ENCODE data around the gene GREM2.

GREM2 gene

DNA sequence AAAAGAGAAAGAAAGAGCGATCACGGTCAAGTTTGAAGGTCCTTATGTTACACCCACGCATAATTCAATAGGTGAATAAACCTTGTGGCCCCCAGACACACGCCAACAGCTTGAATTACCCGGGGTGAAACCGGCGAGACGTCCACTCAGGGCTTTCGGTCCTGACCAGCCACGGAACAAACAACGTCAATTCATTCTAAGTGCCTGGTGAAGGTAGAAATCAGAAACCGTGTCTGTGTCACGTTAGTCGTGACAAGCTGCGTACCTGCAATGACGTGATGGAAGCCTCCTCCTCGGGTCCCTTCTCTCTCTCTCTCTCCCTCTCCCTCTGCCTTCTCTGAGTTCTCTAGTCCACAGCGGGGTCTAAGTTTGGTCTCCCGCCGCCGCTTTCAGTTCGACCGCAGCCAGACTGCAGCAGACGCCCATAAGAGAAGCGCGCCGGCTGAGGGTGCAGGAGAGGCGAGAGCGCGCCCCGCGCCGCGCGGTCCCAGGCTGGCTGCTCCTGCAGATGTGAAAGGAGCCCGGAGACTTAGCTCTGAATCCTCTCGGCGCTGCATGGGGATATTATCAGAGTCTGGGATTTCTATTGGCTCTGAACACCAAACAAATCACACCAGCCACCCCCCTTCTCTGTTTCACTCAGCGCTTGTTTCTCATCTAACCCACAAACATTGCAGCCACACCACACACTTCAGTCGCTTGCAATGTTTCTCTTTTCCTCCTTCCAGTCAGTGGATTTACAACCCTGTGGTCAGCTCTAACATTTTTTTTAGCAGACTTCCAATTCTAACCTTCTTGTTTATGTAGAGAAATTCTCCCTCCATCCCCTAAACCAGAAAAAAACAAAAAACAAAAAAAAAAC, at the start of gene GREM2:
Gene GREM2, minus strand, starts transcription at position 537 of the 862 bp plus-strand sequence. CDS start 118,680 bp downstream, outside the sequence.
- H3K9me3 Mint-ChIP-seq: no peaks in the 10 kb centered on the region
- peaks cover 32% of the 10 kb centered on the region for H3K4me1 Mint-ChIP-seq (ENCODE audit: low read depth)
- H3K4me3 Mint-ChIP-seq: peak within 1 kb of the TSS; percentile 86

DNA sequence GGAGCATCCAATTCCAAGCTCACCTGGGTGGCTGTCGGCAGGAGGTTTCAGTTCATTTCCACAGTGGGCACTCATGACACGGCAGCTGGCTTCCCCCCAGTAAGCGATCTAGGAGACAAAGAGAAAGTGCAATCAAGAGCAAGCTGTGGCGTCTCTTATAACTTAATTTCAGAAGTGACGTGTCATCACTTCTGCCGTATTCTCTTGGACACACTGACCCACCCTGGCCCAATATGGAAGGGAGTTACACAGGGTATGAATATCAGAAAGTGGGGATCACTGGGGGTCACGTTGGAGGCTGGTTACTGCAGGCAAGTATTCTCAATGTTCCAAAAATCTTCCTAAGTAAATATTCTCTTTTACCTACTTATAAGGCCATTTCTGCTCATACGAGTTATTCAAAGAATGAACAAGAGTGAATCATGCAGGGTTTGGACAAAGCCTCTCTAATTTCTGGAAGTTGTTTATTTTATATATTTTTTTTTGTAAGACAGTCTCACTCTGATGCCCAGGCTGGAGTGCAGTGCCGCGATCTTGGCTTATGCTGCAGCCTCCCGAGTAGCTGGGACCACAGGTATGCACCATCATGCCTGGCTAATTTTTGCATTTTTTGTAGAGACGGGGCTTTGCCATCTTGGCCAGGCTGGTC, 46.5 kb upstream of the GREM2 start:
- no peak for DNase-seq
- Mint-ChIP-seq H3K27me3 (no peaks in the 10 kb centered on the region), H3K27ac (no peak overlapping the region), H3K4me1 (ENCODE audit: low read depth) (no peaks in the 10 kb centered on the region), H3K9me3 (peaks cover 4% of the 10 kb centered on the region), H3K36me3 (ENCODE audit: low read depth) (no peaks in the 10 kb centered on the region), H3K4me3 (no peak overlapping the region)

More for the DNA sequence above, at the start of gene GREM2:
- peak; percentile 49 for DNase-seq
- peaks cover 52% of the 10 kb centered on the region for H3K27me3 Mint-ChIP-seq
- peak within 1 kb of the TSS; percentile 51 for H3K27ac Mint-ChIP-seq
- peaks cover 2% of the 10 kb centered on the region for H3K36me3 Mint-ChIP-seq (ENCODE audit: low read depth)

DNA sequence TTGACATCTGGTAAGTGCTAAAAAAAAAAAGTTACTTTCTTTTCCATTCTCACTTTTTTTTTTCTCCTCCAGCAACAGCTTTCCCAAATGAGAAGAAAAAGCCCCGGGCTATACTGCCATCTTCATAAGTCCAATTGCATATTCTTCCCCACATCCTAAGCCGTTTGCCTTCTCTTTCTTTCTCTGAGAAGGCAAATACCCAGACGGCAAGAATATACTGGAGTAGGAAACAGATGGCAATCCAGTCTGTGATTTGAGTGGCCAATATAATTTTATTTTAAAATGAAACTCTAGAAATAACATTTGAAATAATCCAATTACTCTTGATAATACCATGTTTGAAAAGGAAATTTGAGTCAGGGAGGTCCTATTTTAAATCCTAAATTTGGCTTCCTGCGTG, 44.6 kb upstream of the GREM2 start:
- Mint-ChIP-seq H3K27ac (no peak overlapping the region), H3K27me3 (no peaks in the 10 kb centered on the region), H3K9me3 (peaks cover 4% of the 10 kb centered on the region), H3K36me3 (ENCODE audit: low read depth) (no peaks in the 10 kb centered on the region), H3K4me1 (ENCODE audit: low read depth) (no peaks in the 10 kb centered on the region), H3K4me3 (no peak overlapping the region)
- no peak for DNase-seq

DNA sequence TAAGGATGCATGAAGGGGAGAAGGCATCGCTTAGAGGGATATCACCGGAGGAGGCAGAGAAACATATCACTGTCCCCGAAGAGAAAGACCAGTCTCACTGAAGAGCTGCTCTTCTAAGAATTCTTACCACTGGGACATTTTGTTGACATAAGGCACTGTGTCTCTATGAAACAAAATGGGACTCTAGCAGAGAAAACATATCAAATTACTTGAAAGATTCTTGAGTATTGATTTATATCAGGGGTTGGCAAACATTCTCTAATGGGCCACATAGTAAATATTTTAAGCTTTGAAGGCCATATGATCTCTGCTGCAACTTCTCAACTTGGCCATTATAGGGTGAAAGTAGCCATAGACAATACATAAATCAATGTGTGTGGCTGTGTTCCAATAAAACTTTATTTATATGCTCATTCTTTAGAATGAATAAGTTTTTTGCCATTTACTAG, 41.0 kb upstream of the GREM2 start:
- no peak overlapping the region for H3K4me3 Mint-ChIP-seq
- H3K4me1 Mint-ChIP-seq (ENCODE audit: low read depth): no peaks in the 10 kb centered on the region
- DNase-seq: no peak
- H3K27me3 Mint-ChIP-seq: no peaks in the 10 kb centered on the region
- H3K36me3 Mint-ChIP-seq (ENCODE audit: low read depth): no peaks in the 10 kb centered on the region
- H3K27ac Mint-ChIP-seq: no peak overlapping the region
- H3K9me3 Mint-ChIP-seq: no peaks in the 10 kb centered on the region

DNA sequence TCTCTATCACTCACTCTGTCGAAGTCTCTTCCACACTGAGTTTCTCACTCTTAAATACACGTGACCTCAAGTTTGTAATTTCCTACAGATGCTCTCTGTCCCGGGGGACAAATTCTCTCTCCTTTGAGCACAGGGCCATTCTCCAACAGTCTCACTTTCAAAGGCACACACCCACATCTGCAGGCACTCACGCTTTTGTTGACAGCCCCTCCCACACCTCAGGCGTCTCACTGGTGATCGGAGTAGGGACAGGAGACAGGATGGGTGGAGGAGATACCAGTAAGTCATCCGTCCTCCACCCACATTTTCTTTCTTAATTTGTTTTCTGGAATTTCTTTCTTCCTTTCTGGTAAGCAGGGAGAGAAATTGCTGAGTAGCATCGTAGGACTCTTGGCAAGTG, 40.6 kb upstream of the GREM2 start:
- H3K4me1 Mint-ChIP-seq (ENCODE audit: low read depth): no peaks in the 10 kb centered on the region
- H3K4me3 Mint-ChIP-seq: no peak overlapping the region
- H3K9me3 Mint-ChIP-seq: no peaks in the 10 kb centered on the region
- H3K27me3 Mint-ChIP-seq: no peaks in the 10 kb centered on the region
- no peaks in the 10 kb centered on the region for H3K36me3 Mint-ChIP-seq (ENCODE audit: low read depth)
- no peak overlapping the region for H3K27ac Mint-ChIP-seq
- DNase-seq: no peak

DNA sequence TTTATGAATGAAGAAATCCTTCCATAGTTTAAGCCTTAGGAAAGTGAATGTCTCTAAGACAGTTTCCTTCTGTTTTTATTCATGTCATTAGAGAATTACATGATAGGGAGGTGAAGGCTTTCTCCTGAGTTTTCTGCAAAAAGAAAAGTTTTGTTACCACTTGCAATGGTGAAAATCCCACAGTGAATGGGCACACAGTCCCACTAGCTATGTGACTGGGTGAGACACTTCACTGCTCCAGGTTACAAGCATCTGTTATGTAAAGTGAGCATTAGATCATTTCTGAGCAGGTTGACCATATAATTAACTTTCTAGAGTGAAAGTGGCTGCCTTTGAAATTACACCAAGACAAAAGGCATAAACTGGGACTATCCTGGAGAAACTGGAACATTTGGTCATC, 38.9 kb upstream of the GREM2 start:
- no peak for DNase-seq
- Mint-ChIP-seq H3K4me3 (no peak overlapping the region), H3K9me3 (no peaks in the 10 kb centered on the region), H3K27me3 (no peaks in the 10 kb centered on the region), H3K36me3 (ENCODE audit: low read depth) (no peaks in the 10 kb centered on the region), H3K27ac (no peak overlapping the region), H3K4me1 (ENCODE audit: low read depth) (no peaks in the 10 kb centered on the region)

DNA sequence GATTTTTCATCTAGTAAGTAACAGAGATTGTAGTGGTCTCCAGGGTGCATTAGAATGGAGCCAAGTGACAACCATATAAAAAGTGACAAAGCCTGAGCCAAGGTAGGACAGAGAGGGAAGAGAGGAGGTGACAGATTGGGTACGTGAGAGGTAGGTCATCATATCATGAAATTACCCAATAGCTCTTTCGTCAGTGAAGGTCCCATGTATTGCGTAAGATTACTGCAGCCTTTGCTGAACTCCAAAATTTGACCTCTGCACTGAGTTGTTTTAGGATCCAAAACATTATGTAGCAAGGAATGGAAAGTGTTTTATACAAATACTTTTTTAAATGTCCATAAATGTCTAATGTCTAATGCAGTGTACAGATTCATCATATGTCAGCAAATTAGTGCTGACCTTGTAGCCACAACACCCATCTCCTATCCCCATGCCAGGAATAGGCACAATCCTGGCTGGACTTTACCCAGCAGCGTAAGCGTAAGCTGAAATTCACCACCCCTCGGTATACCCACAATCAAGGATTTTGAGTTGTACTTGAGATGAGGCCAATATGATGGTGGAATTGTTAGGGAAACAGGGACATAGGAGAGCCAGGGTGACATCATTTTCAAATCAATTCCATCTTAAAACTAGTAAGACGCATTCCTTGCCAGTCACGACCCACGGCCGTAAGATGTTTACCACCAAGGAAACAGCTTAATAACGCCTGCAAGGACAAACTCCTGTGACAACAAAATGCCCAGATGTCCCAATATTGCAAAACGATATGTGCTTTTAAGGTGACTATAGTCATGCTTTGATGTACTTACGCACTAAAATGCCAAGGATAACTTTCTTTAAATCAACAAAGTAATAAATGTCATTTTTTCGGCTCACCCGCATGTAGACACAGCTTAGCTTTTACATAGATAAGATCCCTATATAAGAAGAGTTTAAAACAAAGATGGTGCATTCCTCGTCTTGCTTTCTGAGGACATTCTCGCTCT, 38.1 kb upstream of the GREM2 start:
- no peak overlapping the region for H3K27ac Mint-ChIP-seq

DNA sequence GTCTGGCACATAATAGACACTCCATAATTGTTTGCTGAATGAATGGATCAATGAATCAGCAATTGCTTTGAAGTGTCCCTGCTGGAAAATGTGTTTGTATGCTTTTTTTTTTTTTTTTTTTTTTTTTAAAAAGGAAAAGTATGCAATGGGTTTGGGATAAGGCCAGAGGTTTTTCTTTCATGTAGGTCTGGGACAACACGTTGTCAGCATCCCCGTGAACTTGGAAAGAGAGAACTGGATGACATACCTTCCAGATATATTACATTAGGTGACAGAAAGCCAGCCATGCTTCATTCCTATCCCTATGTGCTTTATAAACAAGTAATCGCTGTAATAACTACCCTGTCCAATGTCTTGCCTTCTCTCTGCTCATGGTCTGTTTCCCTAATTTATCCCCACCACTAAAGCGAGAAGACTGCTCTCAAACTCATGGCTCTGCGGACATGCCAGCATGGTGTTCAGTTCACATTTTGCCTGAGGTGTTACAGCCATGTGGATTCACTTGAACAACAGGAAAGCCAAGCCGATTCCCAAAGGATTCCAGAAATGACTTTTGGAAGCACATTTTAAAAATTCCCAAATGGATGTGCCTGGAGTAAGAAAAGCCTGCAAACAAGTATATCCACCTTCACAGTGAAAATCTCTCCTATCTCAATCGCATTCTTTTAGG, 34.8 kb upstream of the GREM2 start:
- no peak for DNase-seq
- no peaks in the 10 kb centered on the region for H3K36me3 Mint-ChIP-seq (ENCODE audit: low read depth)
- no peak overlapping the region for H3K27ac Mint-ChIP-seq
- no peaks in the 10 kb centered on the region for H3K4me1 Mint-ChIP-seq (ENCODE audit: low read depth)
- no peaks in the 10 kb centered on the region for H3K9me3 Mint-ChIP-seq
- no peaks in the 10 kb centered on the region for H3K27me3 Mint-ChIP-seq
- H3K4me3 Mint-ChIP-seq: no peak overlapping the region

More for the DNA sequence above, 38.1 kb upstream of the GREM2 start:
- H3K9me3 Mint-ChIP-seq: no peaks in the 10 kb centered on the region
- no peaks in the 10 kb centered on the region for H3K27me3 Mint-ChIP-seq
- H3K4me1 Mint-ChIP-seq (ENCODE audit: low read depth): no peaks in the 10 kb centered on the region
- no peaks in the 10 kb centered on the region for H3K36me3 Mint-ChIP-seq (ENCODE audit: low read depth)
- H3K4me3 Mint-ChIP-seq: no peak overlapping the region
- DNase-seq: no peak

DNA sequence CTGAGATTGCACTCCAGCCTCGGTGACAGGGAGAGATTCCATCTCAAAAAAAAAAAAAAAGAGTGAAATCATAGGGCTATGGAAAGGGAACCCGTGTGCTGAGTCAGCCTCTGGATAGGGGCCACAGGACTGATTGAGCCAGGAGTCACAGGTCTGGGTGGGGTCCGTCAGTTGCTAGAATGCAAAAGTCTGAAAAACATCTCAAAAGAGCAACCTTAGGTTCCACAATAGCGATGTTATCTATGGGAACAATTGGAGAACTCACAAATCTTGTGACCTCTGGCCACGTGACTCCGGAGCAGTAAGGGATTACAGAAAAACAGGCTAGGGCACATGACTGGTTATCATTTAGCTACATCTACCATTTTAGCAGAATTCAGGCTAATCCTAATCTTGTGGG, 32.8 kb upstream of the GREM2 start:
- H3K4me3 Mint-ChIP-seq: no peak overlapping the region
- no peaks in the 10 kb centered on the region for H3K27me3 Mint-ChIP-seq
- H3K4me1 Mint-ChIP-seq (ENCODE audit: low read depth): no peaks in the 10 kb centered on the region
- H3K36me3 Mint-ChIP-seq (ENCODE audit: low read depth): no peaks in the 10 kb centered on the region
- no peak for DNase-seq
- H3K9me3 Mint-ChIP-seq: peaks cover 1% of the 10 kb centered on the region
- H3K27ac Mint-ChIP-seq: no peak overlapping the region

DNA sequence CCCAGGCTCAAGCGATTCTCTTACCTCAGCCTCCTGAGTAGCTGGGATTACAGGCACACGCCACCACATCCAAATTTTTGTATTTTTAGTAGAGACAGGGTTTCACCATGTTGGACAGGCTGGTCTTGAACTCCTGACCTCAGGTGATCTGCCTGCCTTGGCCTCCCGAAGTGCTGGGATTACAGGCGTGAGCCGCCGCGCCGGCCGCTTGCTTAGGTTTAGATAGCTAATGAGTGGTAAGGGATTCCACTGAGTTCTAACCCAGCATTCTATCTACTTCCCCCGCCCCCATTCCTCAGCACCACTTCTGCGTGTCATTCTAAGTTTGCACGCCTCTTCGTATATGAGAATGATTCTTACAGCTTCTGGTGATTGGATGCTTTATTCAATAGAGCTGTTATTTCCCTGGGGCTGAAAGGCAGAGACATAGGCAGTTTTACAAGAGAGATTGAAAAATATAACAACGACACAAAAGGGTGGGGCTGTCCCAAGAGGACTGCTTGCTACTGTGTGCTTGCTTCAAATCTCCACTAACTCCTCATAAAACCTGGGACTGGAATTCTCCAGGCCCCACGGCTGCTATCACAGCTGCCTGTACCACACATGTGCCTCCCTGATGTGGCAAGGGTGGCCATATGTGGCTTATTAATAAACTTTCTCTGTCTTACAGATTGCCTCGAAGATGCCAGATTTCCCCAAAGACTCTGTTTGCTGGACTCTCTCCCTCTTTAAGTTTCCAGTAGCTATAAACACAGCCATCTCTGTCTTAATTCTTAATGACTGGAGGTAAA, 23.7 kb upstream of the GREM2 start:
- H3K4me3 Mint-ChIP-seq: no peak overlapping the region
- no peaks in the 10 kb centered on the region for H3K36me3 Mint-ChIP-seq (ENCODE audit: low read depth)
- H3K4me1 Mint-ChIP-seq (ENCODE audit: low read depth): no peaks in the 10 kb centered on the region
- DNase-seq: no peak
- peaks cover 5% of the 10 kb centered on the region for H3K9me3 Mint-ChIP-seq
- no peak overlapping the region for H3K27ac Mint-ChIP-seq
- H3K27me3 Mint-ChIP-seq: no peaks in the 10 kb centered on the region

DNA sequence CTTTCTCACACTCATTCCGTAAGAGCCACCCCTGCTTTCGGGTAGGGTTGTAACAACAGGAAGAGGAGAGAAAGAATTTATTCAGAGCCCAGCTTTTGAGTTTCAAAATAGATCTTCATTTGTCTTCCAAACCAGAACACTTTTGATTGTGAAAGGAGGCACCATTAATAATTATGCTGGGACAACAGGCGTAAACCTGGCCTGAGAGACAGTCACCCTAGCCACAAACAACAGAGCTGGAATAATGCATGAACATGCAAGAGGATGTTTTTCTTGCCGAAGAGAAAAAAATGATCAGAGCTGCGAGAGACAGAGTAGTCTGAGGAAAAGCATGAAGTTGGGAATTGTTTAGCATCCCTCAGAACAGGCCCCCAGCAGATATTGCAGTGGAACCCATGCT, 18.5 kb upstream of the GREM2 start:
- H3K4me3 Mint-ChIP-seq: no peak overlapping the region
- H3K36me3 Mint-ChIP-seq (ENCODE audit: low read depth): no peaks in the 10 kb centered on the region
- H3K27ac Mint-ChIP-seq: no peak overlapping the region
- no peaks in the 10 kb centered on the region for H3K4me1 Mint-ChIP-seq (ENCODE audit: low read depth)
- DNase-seq: no peak
- no peaks in the 10 kb centered on the region for H3K27me3 Mint-ChIP-seq
- H3K9me3 Mint-ChIP-seq: no peaks in the 10 kb centered on the region

DNA sequence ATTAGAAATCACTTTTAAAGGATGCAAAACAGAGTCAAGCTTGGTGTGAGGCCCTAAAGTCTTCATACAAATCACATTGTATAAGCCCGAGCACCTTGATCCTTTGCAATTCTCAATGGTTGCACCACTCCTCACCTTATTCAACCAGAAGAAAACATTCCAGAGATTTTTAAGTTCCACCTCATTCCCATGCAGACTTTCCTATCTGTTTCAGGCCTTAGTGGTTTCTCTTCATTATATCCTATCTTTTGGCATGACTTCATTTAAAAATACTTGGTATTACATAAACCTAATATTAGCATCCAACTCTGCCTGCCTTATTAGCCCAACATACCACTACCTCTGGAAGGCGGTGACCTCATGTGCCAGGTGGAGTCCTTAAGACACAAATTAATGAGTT, 9.3 kb upstream of the GREM2 start:
- no peak overlapping the region for H3K4me3 Mint-ChIP-seq
- H3K27ac Mint-ChIP-seq: no peak overlapping the region
- no peaks in the 10 kb centered on the region for H3K36me3 Mint-ChIP-seq (ENCODE audit: low read depth)
- H3K4me1 Mint-ChIP-seq (ENCODE audit: low read depth): no peaks in the 10 kb centered on the region
- no peak for DNase-seq
- no peaks in the 10 kb centered on the region for H3K9me3 Mint-ChIP-seq
- no peaks in the 10 kb centered on the region for H3K27me3 Mint-ChIP-seq

DNA sequence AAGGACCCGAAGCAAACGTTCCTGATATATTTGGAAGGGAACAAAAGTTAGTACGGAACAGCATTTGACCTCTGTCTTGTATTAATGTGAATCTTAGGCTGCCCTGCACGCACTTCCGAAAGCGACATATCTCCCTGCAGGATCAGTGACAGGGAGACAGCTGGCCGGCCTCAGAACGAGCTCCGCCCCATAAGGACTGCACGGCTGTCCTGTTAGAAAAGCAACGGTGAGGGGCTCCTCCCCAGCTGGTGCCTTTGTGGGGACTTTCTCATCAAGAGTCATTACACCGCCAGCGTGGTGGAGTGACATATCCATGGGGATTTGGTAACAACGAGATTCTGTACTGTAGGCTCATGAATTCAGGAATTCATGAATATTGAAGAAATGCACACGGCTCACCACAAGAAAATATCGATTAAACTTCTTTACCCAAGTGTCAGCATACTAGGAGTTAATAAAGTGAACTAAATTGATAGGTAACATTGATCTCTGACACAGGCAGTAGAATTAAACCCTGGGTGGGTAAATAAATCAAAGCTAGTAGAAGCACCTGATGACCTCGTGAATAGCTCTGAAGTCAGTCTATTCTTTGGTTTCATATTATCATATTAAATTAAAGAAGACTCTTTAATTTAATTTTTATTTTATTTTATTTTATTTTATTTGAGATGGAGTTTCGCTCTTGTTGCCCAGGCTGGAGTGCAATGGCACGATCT, 8.1 kb upstream of the GREM2 start:
- Mint-ChIP-seq H3K9me3 (no peaks in the 10 kb centered on the region), H3K4me3 (no peak overlapping the region), H3K27ac (no peak overlapping the region), H3K27me3 (no peaks in the 10 kb centered on the region), H3K36me3 (ENCODE audit: low read depth) (no peaks in the 10 kb centered on the region), H3K4me1 (ENCODE audit: low read depth) (no peaks in the 10 kb centered on the region)
- DNase-seq: no peak

Measured in activated T-cell treated with anti-CD3 and anti-CD28 coated beads, Interleukin-2, amount 50 U/mL, for 24 hours (primary cell).